PC-9 (cell line): ENCODE data around the gene TMEM121B. TPM values are rescaled to one million over a fixed set of nuclear protein-coding genes. Genes with fewer than 3 reads are reported as not detected.

Experiments used
- BruUV-seq: library from RNA; stranded (reverse); fragments of 400-500 nt; replicated peaks from 2 replicates; lab custom pipeline; 2021; lab: Mats Ljungman, UMichigan
- CTCF ChIA-PET: fragments of 300-600 bp; sonication (Branson Sonifier 250); formaldehyde crosslinking; loops from one replicate; lab custom pipeline; 2022; ENCODE audit warnings: antibody characterized with exemption; lab: Charles Lee
- POLR2A ChIA-PET: fragments of 300-600 bp; sonication (Branson Sonifier 250); formaldehyde crosslinking; loops from one replicate; lab custom pipeline; 2022; ENCODE audit warnings: antibody characterized with exemption; ENCODE audit not compliant: unreplicated experiment; lab: Charles Lee
- DNase-seq, 2 experiments: peaks; one replicate each; pipeline versions ENCODE4 v3.0.0 to v3.0.0-alpha.2; 2015 to 2022; ENCODE audit warnings: mixed read lengths in 1 of 2
- H2AFZ ChIP-seq: fragments of 200-600 bp; sonication (generic); 2 replicates; pipeline ENCODE4 v1.8.1; 2017; ENCODE audit warnings: antibody characterized with exemption
- H3F3A ChIP-seq: fragments of 200-600 bp; sonication (generic); 2 replicates; pipeline ENCODE4 v1.8.1; 2017; ENCODE audit warnings: antibody characterized with exemption, mild to moderate bottlenecking, low read depth; ENCODE audit not compliant: insufficient read depth
- H3K27ac ChIP-seq: fragments of 200-600 bp; sonication (generic); 2 replicates; pipeline ENCODE4 v1.6.1; 2016; ENCODE audit warnings: mixed run types
- H3K27me3 ChIP-seq: fragments of 200-600 bp; sonication (generic); 2 replicates; pipeline ENCODE4 v1.6.1; 2016; ENCODE audit warnings: low read depth, mixed run types; ENCODE audit not compliant: insufficient read depth
- H3K36me3 ChIP-seq: fragments of 200-600 bp; sonication (generic); 2 replicates; pipeline ENCODE4 v1.6.1; 2016; ENCODE audit warnings: low read depth, mixed run types
- H3K4me1 ChIP-seq: fragments of 200-600 bp; sonication (generic); replicated peaks from 2 replicates; pipeline ENCODE4 v1.6.1; 2016; ENCODE audit warnings: mixed run types; ENCODE audit not compliant: insufficient read depth
- H3K4me2 ChIP-seq: fragments of 200-600 bp; sonication (generic); 2 replicates; pipeline ENCODE4 v1.6.1; 2017; ENCODE audit warnings: mixed run types
- H3K4me3 ChIP-seq: fragments of 200-600 bp; sonication (generic); 2 replicates; pipeline ENCODE4 v1.6.1; 2016; ENCODE audit warnings: mixed run types
- H3K79me2 ChIP-seq: fragments of 200-600 bp; sonication (generic); 2 replicates; pipeline ENCODE4 v1.6.1; 2017; ENCODE audit warnings: low read depth, mixed run types
- H3K9me2 ChIP-seq: fragments of 200-600 bp; sonication (generic); 2 replicates; pipeline ENCODE4 v1.8.1; 2017; ENCODE audit warnings: mild to moderate bottlenecking; ENCODE audit not compliant: insufficient read depth
- H3K9me3 ChIP-seq: fragments of 200-600 bp; sonication (generic); 2 replicates; pipeline ENCODE4 v1.8.1; 2016; ENCODE audit warnings: low read depth; ENCODE audit not compliant: insufficient read depth
- H4K20me1 ChIP-seq: fragments of 200-600 bp; sonication (generic); 2 replicates; pipeline ENCODE4 v1.8.1; 2017; ENCODE audit not compliant: insufficient read depth
- CTCF ChIP-seq: fragments of 200-600 bp; sonication (generic); conservative IDR thresholded peaks from 2 replicates; pipeline ENCODE4 v1.6.1; 2017; ENCODE audit warnings: mixed run types, antibody characterized with exemption, mild to moderate bottlenecking, moderate library complexity
- EZH2 ChIP-seq: fragments of 200-600 bp; sonication (generic); IDR thresholded peaks from 2 replicates; pipeline ENCODE4 v1.8.0; 2017; ENCODE audit warnings: antibody characterized with exemption, low read depth
- intact Hi-C: fragments of 100-400 bp; cut with micrococcal nuclease; formaldehyde crosslinking; loops from one replicate; pipeline ENCODE4 v1.10.0; 2022; ENCODE audit not compliant: unreplicated experiment
- total RNA-seq: library from RNA; stranded (reverse); gene quantifications from 2 replicates; pipeline ENCODE4 v1.2.3, GENCODE V29; 2021

TMEM121B gene
- total RNA-seq, 1 experiment from 2014 or later = not detected

- intact Hi-C loops = no loop called here
- no peak for DNase-seq
- ChIA-PET CTCF (no interaction called here), POLR2A (no interaction called here)
- H3K4me2 ChIP-seq = no peak overlapping the region
- H3F3A ChIP-seq = no peaks in the 10 kb centered on the region
- no peak overlapping the region for H3K27ac ChIP-seq
- no peaks in the 10 kb centered on the region for H3K36me3 ChIP-seq
- no TSS peak for BruUV-seq
- H2AFZ ChIP-seq = no peak overlapping the region
- H3K4me1 ChIP-seq = no peaks in the 10 kb centered on the region
- H3K79me2 ChIP-seq = no peaks in the 10 kb centered on the region
- H3K9me3 ChIP-seq = no peaks in the 10 kb centered on the region
- H3K27me3 ChIP-seq = no peaks in the 10 kb centered on the region
- H3K9me2 ChIP-seq = no peaks in the 10 kb centered on the region
- no peak overlapping the region for H3K4me3 ChIP-seq
- TF ChIP-seq EZH2 (no peak), CTCF (no peak)
- no peaks in the 10 kb centered on the region for H4K20me1 ChIP-seq
Measured at GRCh38 chr22:17112491-17113042, 8.6 kb downstream of the TMEM121B start.

- no TSS peak for BruUV-seq
- H3K79me2 ChIP-seq = no peaks in the 10 kb centered on the region
- intact Hi-C loops = no loop called here
- H3K27ac ChIP-seq = no peak overlapping the region
- H3K27me3 ChIP-seq = no peaks in the 10 kb centered on the region
- H3K4me1 ChIP-seq = no peaks in the 10 kb centered on the region
- no peaks in the 10 kb centered on the region for H4K20me1 ChIP-seq
- no peaks in the 10 kb centered on the region for H3K9me3 ChIP-seq
- no peaks in the 10 kb centered on the region for H3K9me2 ChIP-seq
- H2AFZ ChIP-seq = no peak overlapping the region
- no peak overlapping the region for H3K4me2 ChIP-seq
- H3K4me3 ChIP-seq = no peak overlapping the region
- no peak for TF ChIP-seq EZH2
- TF ChIP-seq CTCF = no peak
- ChIA-PET CTCF (no interaction called here), POLR2A (no interaction called here)
- DNase-seq = no peak
- no peaks in the 10 kb centered on the region for H3K36me3 ChIP-seq
- H3F3A ChIP-seq = no peaks in the 10 kb centered on the region
Measured at GRCh38 chr22:17110791-17111550, 10.2 kb downstream of the TMEM121B start.

GRCh38 chr22:17109976-17110375 is 11.2 kb downstream of the TMEM121B start:
- Histone ChIP-seq H4K20me1 (no peaks in the 10 kb centered on the region), H2AFZ (no peak overlapping the region), H3K9me3 (no peaks in the 10 kb centered on the region), H3K27me3 (no peaks in the 10 kb centered on the region), H3K27ac (no peak overlapping the region), H3K4me3 (no peak overlapping the region), H3K36me3 (no peaks in the 10 kb centered on the region), H3K79me2 (no peaks in the 10 kb centered on the region), H3F3A (no peaks in the 10 kb centered on the region), H3K4me2 (no peak overlapping the region), H3K9me2 (no peaks in the 10 kb centered on the region), H3K4me1 (no peaks in the 10 kb centered on the region)
- no peak for TF ChIP-seq CTCF
- TF ChIP-seq EZH2 = no peak
- intact Hi-C loops = no loop called here
- BruUV-seq = no TSS peak
- DNase-seq = no peak
- POLR2A ChIA-PET = no interaction called here
- CTCF ChIA-PET = no interaction called here
